Measurements from ENCODE around the gene SLC38A2.

The SLC38A2 gene

GRCh38 chr12:46419675-46420074 lies 47.1 kb upstream of the SLC38A2 start:
- Histone ChIP-seq H3K4me1 (ENCODE audit: control insufficient read depth, insufficient read depth, low read length) (no peaks in the 10 kb centered on the region), H3K4me3 (ENCODE audit: low read depth, low read length) (no peak overlapping the region), H3K36me3 (ENCODE audit: control insufficient read depth in 2 of 2, insufficient read depth in 1 of 2, low read length in 2 of 2) (no peaks in the 10 kb centered on the region), H3K27ac (ENCODE audit: extremely low read depth, low read depth, low read length) (no peak overlapping the region), H3K9me3 (ENCODE audit: control insufficient read depth, insufficient read depth, low read depth, low read length) (no peaks in the 10 kb centered on the region)
- TF ChIP-seq ZNF747 (tag by site-specific recombination; IDR thresholded peaks at IDR 0.05): no peak
- TF ChIP-seq ATF2 (tag by site-specific recombination; IDR thresholded peaks at IDR 0.05; ENCODE audit: low read depth): peak; percentile 59; the same call in 1 of the 2 replicates
- POLR2A ChIA-PET: no interaction called here
- CTCF ChIA-PET: no interaction called here

- no peaks in the 10 kb centered on the region for H3K36me3 ChIP-seq (ENCODE audit: control insufficient read depth in 2 of 2, insufficient read depth in 1 of 2, low read length in 2 of 2)
- ChIA-PET POLR2A (no interaction called here), CTCF (no interaction called here)
- no peaks in the 10 kb centered on the region for H3K9me3 ChIP-seq (ENCODE audit: control insufficient read depth, insufficient read depth, low read depth, low read length)
- no peak overlapping the region for H3K4me3 ChIP-seq (ENCODE audit: low read depth, low read length)
- TF ChIP-seq ZNF837 (tag by site-specific recombination; IDR thresholded peaks at IDR 0.05) (no peak), ZNF18 (tag by site-specific recombination; IDR thresholded peaks at IDR 0.05) (no peak), ZNF354C (tag by site-specific recombination; IDR thresholded peaks at IDR 0.05; ENCODE audit: borderline replicate concordance, low read depth) (no peak), ZNF670 (tag by site-specific recombination; IDR thresholded peaks at IDR 0.05; ENCODE audit: low read depth) (no peak), SALL2 (tag by site-specific recombination; IDR thresholded peaks at IDR 0.05; ENCODE audit: borderline replicate concordance) (no peak), ZNF132 (tag by site-specific recombination; IDR thresholded peaks at IDR 0.05; ENCODE audit: borderline replicate concordance) (no peak), ZNF223 (tag by site-specific recombination; IDR thresholded peaks at IDR 0.05) (no peak), ZNF654 (tag by site-specific recombination; IDR thresholded peaks at IDR 0.05; ENCODE audit: low read depth) (no peak), KLF7 (tag by site-specific recombination; IDR thresholded peaks at IDR 0.05; ENCODE audit: borderline replicate concordance) (no peak), ZNF16 (tag by site-specific recombination; IDR thresholded peaks at IDR 0.05; ENCODE audit: low read depth) (no peak), WT1 (tag by site-specific recombination; IDR thresholded peaks at IDR 0.05) (no peak), ZNF561 (tag by site-specific recombination; IDR thresholded peaks at IDR 0.05; ENCODE audit: borderline replicate concordance) (no peak), ZNF324 (tag by site-specific recombination; IDR thresholded peaks at IDR 0.05) (no peak), ZBTB20 (tag by site-specific recombination; IDR thresholded peaks at IDR 0.05) (no peak), ZNF23 (tag by site-specific recombination; IDR thresholded peaks at IDR 0.05; ENCODE audit: borderline replicate concordance) (no peak), OSR2 (tag by site-specific recombination; IDR thresholded peaks at IDR 0.05) (no peak)
- no peaks in the 10 kb centered on the region for H3K4me1 ChIP-seq (ENCODE audit: control insufficient read depth, insufficient read depth, low read length)
- H3K27ac ChIP-seq (ENCODE audit: extremely low read depth, low read depth, low read length): no peak overlapping the region
Observed at GRCh38 chr12:46415552-46415951, 43.0 kb upstream of the SLC38A2 start.

GRCh38 chr12:46414591-46415268 lies 42.2 kb upstream of the SLC38A2 start:
- no peak overlapping the region for H3K27ac ChIP-seq (ENCODE audit: extremely low read depth, low read depth, low read length)
- POLR2A ChIA-PET: no interaction called here

More at GRCh38 chr12:46414591-46415268, 42.2 kb upstream of the SLC38A2 start:
- Histone ChIP-seq H3K36me3 (ENCODE audit: control insufficient read depth in 2 of 2, insufficient read depth in 1 of 2, low read length in 2 of 2) (no peaks in the 10 kb centered on the region), H3K4me1 (ENCODE audit: control insufficient read depth, insufficient read depth, low read length) (no peaks in the 10 kb centered on the region), H3K9me3 (ENCODE audit: control insufficient read depth, insufficient read depth, low read depth, low read length) (no peaks in the 10 kb centered on the region), H3K4me3 (ENCODE audit: low read depth, low read length) (no peak overlapping the region)
- CTCF ChIA-PET: no interaction called here
- TF ChIP-seq ZNF610 (tag by site-specific recombination; IDR thresholded peaks at IDR 0.05; ENCODE audit: borderline replicate concordance) (no peak), ZNF174 (tag by site-specific recombination; IDR thresholded peaks at IDR 0.05) (no peak), BCL11A (tag by site-specific recombination; IDR thresholded peaks at IDR 0.05; ENCODE audit: low read depth) (no peak)
